ENCODE results near the gene STAU1.

GRCh38 chr20:49148601-49149000 lies 39.5 kb downstream of the STAU1 start:
- TF ChIP-seq, protein P1, sequence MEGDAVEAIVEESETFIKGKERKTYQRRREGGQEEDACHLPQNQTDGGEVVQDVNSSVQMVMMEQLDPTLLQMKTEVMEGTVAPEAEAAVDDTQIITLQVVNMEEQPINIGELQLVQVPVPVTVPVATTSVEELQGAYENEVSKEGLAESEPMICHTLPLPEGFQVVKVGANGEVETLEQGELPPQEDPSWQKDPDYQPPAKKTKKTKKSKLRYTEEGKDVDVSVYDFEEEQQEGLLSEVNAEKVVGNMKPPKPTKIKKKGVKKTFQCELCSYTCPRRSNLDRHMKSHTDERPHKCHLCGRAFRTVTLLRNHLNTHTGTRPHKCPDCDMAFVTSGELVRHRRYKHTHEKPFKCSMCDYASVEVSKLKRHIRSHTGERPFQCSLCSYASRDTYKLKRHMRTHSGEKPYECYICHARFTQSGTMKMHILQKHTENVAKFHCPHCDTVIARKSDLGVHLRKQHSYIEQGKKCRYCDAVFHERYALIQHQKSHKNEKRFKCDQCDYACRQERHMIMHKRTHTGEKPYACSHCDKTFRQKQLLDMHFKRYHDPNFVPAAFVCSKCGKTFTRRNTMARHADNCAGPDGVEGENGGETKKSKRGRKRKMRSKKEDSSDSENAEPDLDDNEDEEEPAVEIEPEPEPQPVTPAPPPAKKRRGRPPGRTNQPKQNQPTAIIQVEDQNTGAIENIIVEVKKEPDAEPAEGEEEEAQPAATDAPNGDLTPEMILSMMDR (IDR thresholded peaks at IDR 0.05) = no peak
- TF ChIP-seq POLR2A (IDR thresholded peaks at IDR 0.05) (no peak), EP300 (IDR thresholded peaks at IDR 0.05) (no peak)
